DND-41 (cell line): ENCODE data around the gene LAMP1.

Experiments used
- EZH2 ChIP-seq: IDR thresholded peaks from 3 replicates; pipeline ENCODE4 v1.6.1; 2012; ENCODE audit warnings: borderline replicate concordance, low read depth, mild to moderate bottlenecking, moderate library complexity, low read length, inconsistent platforms; ENCODE audit not compliant: severe bottlenecking
- TF ChIP-seq, protein P1 (sequence below): IDR thresholded peaks from 2 replicates; pipeline ENCODE4 v1.5.1; 2012; ENCODE audit warnings: borderline replicate concordance, low read length, moderate library complexity, mild to moderate bottlenecking; ENCODE audit not compliant: poor library complexity, severe bottlenecking; ENCODE audit errors: extremely low read depth

DNA sequence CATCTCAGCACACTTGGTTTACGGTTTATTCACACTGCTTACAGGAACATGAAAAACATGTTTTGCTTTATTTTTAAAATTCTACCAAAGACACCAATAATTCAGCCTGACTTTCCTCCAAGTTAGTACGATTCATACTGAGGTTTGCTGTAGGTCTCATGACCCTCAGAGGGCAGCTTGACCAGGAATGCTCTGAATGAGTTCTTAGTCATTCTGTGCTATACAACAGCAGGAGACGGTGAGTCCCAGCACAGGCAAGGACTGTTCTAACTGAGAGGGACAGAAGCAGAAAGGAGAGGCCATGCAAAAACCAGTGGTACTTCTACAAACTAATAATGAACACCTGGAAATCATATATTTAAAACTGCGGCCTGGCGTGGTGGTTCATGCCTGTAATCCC, 60.5 kb downstream of the LAMP1 start:
- TF ChIP-seq, protein P1, sequence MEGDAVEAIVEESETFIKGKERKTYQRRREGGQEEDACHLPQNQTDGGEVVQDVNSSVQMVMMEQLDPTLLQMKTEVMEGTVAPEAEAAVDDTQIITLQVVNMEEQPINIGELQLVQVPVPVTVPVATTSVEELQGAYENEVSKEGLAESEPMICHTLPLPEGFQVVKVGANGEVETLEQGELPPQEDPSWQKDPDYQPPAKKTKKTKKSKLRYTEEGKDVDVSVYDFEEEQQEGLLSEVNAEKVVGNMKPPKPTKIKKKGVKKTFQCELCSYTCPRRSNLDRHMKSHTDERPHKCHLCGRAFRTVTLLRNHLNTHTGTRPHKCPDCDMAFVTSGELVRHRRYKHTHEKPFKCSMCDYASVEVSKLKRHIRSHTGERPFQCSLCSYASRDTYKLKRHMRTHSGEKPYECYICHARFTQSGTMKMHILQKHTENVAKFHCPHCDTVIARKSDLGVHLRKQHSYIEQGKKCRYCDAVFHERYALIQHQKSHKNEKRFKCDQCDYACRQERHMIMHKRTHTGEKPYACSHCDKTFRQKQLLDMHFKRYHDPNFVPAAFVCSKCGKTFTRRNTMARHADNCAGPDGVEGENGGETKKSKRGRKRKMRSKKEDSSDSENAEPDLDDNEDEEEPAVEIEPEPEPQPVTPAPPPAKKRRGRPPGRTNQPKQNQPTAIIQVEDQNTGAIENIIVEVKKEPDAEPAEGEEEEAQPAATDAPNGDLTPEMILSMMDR = no peak
- TF ChIP-seq EZH2 = no peak
